Natural killer cell (primary cell): Measurements from ENCODE around the gene ZFHX3. TPM values are rescaled to one million over a fixed set of nuclear protein-coding genes. Genes with fewer than 3 reads are reported as not detected.

ENCODE experiments used
- ATAC-seq, 3 donors: fragments of 150-1000 bp in 2 of 3; fragments of 200-7000 bp in 1 of 3; cut with Tn5 transposase; 1 replicate in 1 of 3; 2 replicates in 2 of 3; pipeline ENCODE4 v1.10.0; 2021; ENCODE audit warnings: mild to moderate bottlenecking in 2 of 3, moderate library complexity in 2 of 3
- DNase-seq, 2 donors: peaks; one replicate each; pipeline versions ENCODE4 v3.0.0 to v3.0.0-alpha.2; 2013 to 2021; ENCODE audit warnings: mixed read lengths in 1 of 2
- H3K27ac ChIP-seq: one replicate; pipeline ENCODE4 v1.5.1; 2013; ENCODE audit warnings: mild to moderate bottlenecking, low read length
- H3K27me3 ChIP-seq: one replicate; pipeline ENCODE4 v1.6.1; 2013; ENCODE audit warnings: low read length; ENCODE audit not compliant: control insufficient read depth, insufficient read depth
- H3K36me3 ChIP-seq: one replicate; pipeline ENCODE4 v1.6.1; 2013; ENCODE audit warnings: low read length; ENCODE audit not compliant: control insufficient read depth, insufficient read depth
- H3K4me1 ChIP-seq: one replicate; pipeline ENCODE4 v1.6.1; 2013; ENCODE audit warnings: low read length; ENCODE audit not compliant: control insufficient read depth, insufficient read depth
- H3K4me3 ChIP-seq: one replicate; pipeline ENCODE4 v1.5.1; 2013; ENCODE audit warnings: low read length
- H3K9me3 ChIP-seq: one replicate; pipeline ENCODE4 v1.6.1; 2013; ENCODE audit warnings: low read length; ENCODE audit not compliant: control insufficient read depth, insufficient read depth
- H3K27ac Mint-ChIP-seq, 2 donors: one replicate each; pipeline ENCODE4 v1.8.0; 2022; ENCODE audit warnings: mild to moderate bottlenecking in 2 of 2, mixed read lengths in 2 of 2, moderate library complexity in 1 of 2
- H3K27me3 Mint-ChIP-seq, 2 donors: one replicate each; pipeline ENCODE4 v1.8.0; 2022; ENCODE audit warnings: low read depth in 2 of 2, mixed read lengths in 2 of 2
- H3K36me3 Mint-ChIP-seq: one replicate; pipeline ENCODE4 v1.8.0; 2022; ENCODE audit warnings: mixed read lengths
- H3K4me1 Mint-ChIP-seq, 2 donors: one replicate each; pipeline ENCODE4 v1.8.0; 2022; ENCODE audit warnings: mixed read lengths in 2 of 2
- H3K4me3 Mint-ChIP-seq: one replicate; pipeline ENCODE4 v1.8.0; 2022; ENCODE audit warnings: mild to moderate bottlenecking, moderate library complexity, mixed read lengths
- H3K9me3 Mint-ChIP-seq, 2 donors: one replicate each; pipeline ENCODE4 v1.8.0; 2022; ENCODE audit warnings: mixed read lengths in 2 of 2
- CTCF ChIP-seq: fragments of 200-600 bp; IDR thresholded peaks from one replicate; pipeline ENCODE4 v1.8.0; 2022; ENCODE audit warnings: antibody characterized with exemption
- WGBS: methylation state at CpG from one replicate; pipeline ENCODE4 v1.1.7; 2013; ENCODE audit warnings: missing lambda C conversion rate; ENCODE audit not compliant: insufficient coverage; 5-methylcytosine and 5-hydroxymethylcytosine counted together
- intact Hi-C: fragments of 100-400 bp; cut with micrococcal nuclease; formaldehyde crosslinking; loops from one replicate; pipeline ENCODE4 v1.14.2; 2022
- total RNA-seq, 4 donors: library from RNA; stranded (reverse); fragments of 120-200 nt in 1 of 4; gene quantifications; one replicate each; pipeline versions ENCODE4 v1.2.3 to v1.2.4, GENCODE V29; 2013 to 2022

ZFHX3 gene
- total RNA-seq, 3 donors from 2014 or later (not counting 1 experiment from before 2014, with no cell fraction given) = 5.8 to 7.8 (median 7.5) TPM

GRCh38 chr16:72901000-72901627, 146.8 kb downstream of the ZFHX3 start:
- no peak for TF ChIP-seq CTCF
- H3K36me3 Mint-ChIP-seq = no peaks in the 10 kb centered on the region
- Histone ChIP-seq H3K27ac (no peak overlapping the region), H3K27me3 (no peaks in the 10 kb centered on the region), H3K4me1 (no peaks in the 10 kb centered on the region), H3K9me3 (no peaks in the 10 kb centered on the region), H3K4me3 (no peak overlapping the region), H3K36me3 (no peaks in the 10 kb centered on the region)
- ATAC-seq (no peak), DNase-seq (no peak)
- no peaks in the 10 kb centered on the region for H3K27me3 Mint-ChIP-seq
- intact Hi-C loops = no loop called here
- H3K27ac Mint-ChIP-seq = no peak overlapping the region
- no peaks in the 10 kb centered on the region for H3K9me3 Mint-ChIP-seq
- no peak overlapping the region for H3K4me3 Mint-ChIP-seq
- H3K4me1 Mint-ChIP-seq = no peaks in the 10 kb centered on the region
- WGBS = 87% methylated on average over 7 of the region's 14 CpGs

DNA sequence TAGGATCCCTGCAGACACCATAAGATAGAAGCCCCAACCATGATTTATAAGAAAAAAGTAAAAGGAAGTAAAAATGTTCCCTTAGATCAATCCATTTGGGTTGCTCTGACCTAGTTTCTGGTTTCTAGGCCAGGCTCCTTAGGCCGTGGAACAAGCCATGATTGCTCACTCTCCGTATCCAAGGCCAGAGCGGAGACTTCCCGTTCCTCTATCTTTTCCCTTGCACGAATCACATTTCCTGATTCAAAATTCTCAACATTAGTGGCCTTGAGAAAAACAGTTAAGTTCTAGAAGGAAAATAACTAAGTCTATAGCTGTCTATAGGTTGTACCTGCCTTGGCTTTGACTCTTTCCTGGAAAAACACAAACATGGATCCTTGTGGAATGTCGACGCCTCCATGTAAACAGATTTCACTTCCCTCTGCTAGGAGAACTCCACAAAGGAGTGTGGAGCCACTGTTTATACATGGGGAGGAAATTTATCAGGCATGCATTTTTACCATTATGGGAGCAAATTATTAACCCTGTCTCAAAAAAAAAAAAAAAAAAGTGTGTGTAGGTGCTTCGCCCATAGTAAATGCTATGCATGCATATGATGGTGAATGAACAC, 149.6 kb downstream of the ZFHX3 start:
- Histone ChIP-seq H3K4me1 (no peaks in the 10 kb centered on the region), H3K9me3 (no peaks in the 10 kb centered on the region), H3K4me3 (no peak overlapping the region), H3K27me3 (no peaks in the 10 kb centered on the region), H3K36me3 (no peaks in the 10 kb centered on the region), H3K27ac (no peak overlapping the region)
- Mint-ChIP-seq H3K9me3 (no peaks in the 10 kb centered on the region), H3K36me3 (no peaks in the 10 kb centered on the region), H3K4me1 (no peaks in the 10 kb centered on the region), H3K4me3 (no peak overlapping the region), H3K27me3 (no peaks in the 10 kb centered on the region), H3K27ac (no peak overlapping the region)
- WGBS = 96% methylated on average over 7 of the region's 8 CpGs
- intact Hi-C loops = no loop called here
- DNase-seq (no peak), ATAC-seq (no peak)
- no peak for TF ChIP-seq CTCF

- no peaks in the 10 kb centered on the region for H3K9me3 ChIP-seq
- no peak overlapping the region for H3K4me3 ChIP-seq
- Mint-ChIP-seq H3K36me3 (no peaks in the 10 kb centered on the region), H3K9me3 (no peaks in the 10 kb centered on the region), H3K4me3 (no peak overlapping the region), H3K27ac (no peak overlapping the region), H3K27me3 (no peaks in the 10 kb centered on the region), H3K4me1 (no peaks in the 10 kb centered on the region)
- no peaks in the 10 kb centered on the region for H3K4me1 ChIP-seq
- intact Hi-C loops = no loop called here
- H3K27me3 ChIP-seq = no peaks in the 10 kb centered on the region
- no peak for TF ChIP-seq CTCF
- DNase-seq = no peak
- ATAC-seq = no peak
- H3K36me3 ChIP-seq = no peaks in the 10 kb centered on the region
- WGBS = 93% methylated on average over 6 of the region's 6 CpGs
- H3K27ac ChIP-seq = no peak overlapping the region
Observed at GRCh38 chr16:72897707-72898106, 150.2 kb downstream of the ZFHX3 start.
